ENCODE results near the gene SEMA4A. TPM values are rescaled to one million over a fixed set of nuclear protein-coding genes. Genes with fewer than 3 reads are reported as not detected.

Gene SEMA4A
- 10 to 100 TPM; 23.3 to 37.3 (median 29.5) TPM for polyA plus RNA-seq (ENCODE audit: low read depth in 6 of 6)

GRCh38 chr1:156153362-156153761, at the start of gene SEMA4A:
SEMA4A (plus strand) TSS chr1:156153585; CDS start chr1:156154579, 994 bp downstream.
- no peak for ATAC-seq (ENCODE audit: low read depth in 2 of 2)
- peaks cover 74 to 100% (median 96%) of the 10 kb centered on the region in 3 donors for H3K4me1 Mint-ChIP-seq

GRCh38 chr1:156104065-156104810, 49.1 kb upstream of the SEMA4A start:
- H3K27ac Mint-ChIP-seq = peak overlapping the region; percentile 99 to 100 (median 100)
- H3K4me3 Mint-ChIP-seq = peak overlapping the region; percentile 28 to 83 (median 64)
- peak; percentile 6 to 8 for ATAC-seq (ENCODE audit: low read depth in 2 of 2)
- H3K27me3 Mint-ChIP-seq = peaks cover 4 to 47% (median 19%) of the 10 kb centered on the region in 3 donors
- DNase-seq = peak; percentile 38
- no peaks in the 10 kb centered on the region for H3K36me3 Mint-ChIP-seq
- H3K4me1 Mint-ChIP-seq = peaks cover 20 to 33% (median 32%) of the 10 kb centered on the region in 3 donors
- H3K9me3 Mint-ChIP-seq = no peaks in the 10 kb centered on the region

More at GRCh38 chr1:156153362-156153761, at the start of gene SEMA4A:
- peak within 1 kb of the TSS; percentile 86 to 97 (median 95) for H3K4me3 Mint-ChIP-seq
- no peaks in the 10 kb centered on the region for H3K27me3 Mint-ChIP-seq
- peaks cover 0 to 9% of the 10 kb centered on the region in 2 donors for H3K36me3 Mint-ChIP-seq
- peaks cover 0 to under 1% (median 0%) of the 10 kb centered on the region in 7 donors for H3K9me3 Mint-ChIP-seq
- peak within 1 kb of the TSS; percentile 92 to 99 (median 96) for H3K27ac Mint-ChIP-seq
- DNase-seq = no peak

- H3K27ac Mint-ChIP-seq = peak overlapping the region; percentile 100
- H3K36me3 Mint-ChIP-seq = no peaks in the 10 kb centered on the region
- peaks cover 2 to 46% (median 17%) of the 10 kb centered on the region in 3 donors for H3K27me3 Mint-ChIP-seq
- peaks cover 20 to 33% (median 32%) of the 10 kb centered on the region in 3 donors for H3K4me1 Mint-ChIP-seq
- no peaks in the 10 kb centered on the region for H3K9me3 Mint-ChIP-seq
- no peak for DNase-seq
- H3K4me3 Mint-ChIP-seq = peak overlapping the region; percentile 82 to 93 (median 86)
- no peak for ATAC-seq (ENCODE audit: low read depth in 2 of 2)
Measured at GRCh38 chr1:156104861-156105832, 48.2 kb upstream of the SEMA4A start.

GRCh38 chr1:156106624-156107488, 46.5 kb upstream of the SEMA4A start:
- DNase-seq (no peak), ATAC-seq (ENCODE audit: low read depth in 2 of 2) (no peak)
- Mint-ChIP-seq H3K9me3 (no peaks in the 10 kb centered on the region), H3K36me3 (no peaks in the 10 kb centered on the region), H3K27ac (peak overlapping the region; percentile 100), H3K27me3 (peaks cover 3 to 41% (median 9%) of the 10 kb centered on the region in 3 donors), H3K4me1 (peaks cover 20 to 33% (median 30%) of the 10 kb centered on the region in 3 donors), H3K4me3 (peak overlapping the region; percentile 69 to 92 (median 84))

GRCh38 chr1:156108057-156108456, 45.3 kb upstream of the SEMA4A start:
- peaks cover 20 to 30% (median 29%) of the 10 kb centered on the region in 3 donors for H3K4me1 Mint-ChIP-seq

GRCh38 chr1:156108664-156109241, 44.6 kb upstream of the SEMA4A start:
- no peaks in the 10 kb centered on the region for H3K36me3 Mint-ChIP-seq
- peak overlapping the region in 1 of 8 donors; percentile 22 for H3K4me3 Mint-ChIP-seq
- peak overlapping the region; percentile 75 to 100 (median 100) for H3K27ac Mint-ChIP-seq
- H3K9me3 Mint-ChIP-seq = no peaks in the 10 kb centered on the region
- DNase-seq (no peak), ATAC-seq (ENCODE audit: low read depth in 2 of 2) (no peak)
- peaks cover 7 to 39% (median 22%) of the 10 kb centered on the region in 3 donors for H3K27me3 Mint-ChIP-seq
- peaks cover 17 to 28% (median 26%) of the 10 kb centered on the region in 3 donors for H3K4me1 Mint-ChIP-seq

More at GRCh38 chr1:156108057-156108456, 45.3 kb upstream of the SEMA4A start:
- Mint-ChIP-seq H3K27ac (peak overlapping the region; percentile 100), H3K9me3 (no peaks in the 10 kb centered on the region), H3K4me3 (peak overlapping the region in 2 of 8 donors; percentile 10 to 83), H3K36me3 (no peaks in the 10 kb centered on the region), H3K27me3 (peaks cover 3 to 39% (median 15%) of the 10 kb centered on the region in 3 donors)
- ATAC-seq (ENCODE audit: low read depth in 2 of 2) (no peak), DNase-seq (no peak)

GRCh38 chr1:156110252-156110651, 43.1 kb upstream of the SEMA4A start:
- Mint-ChIP-seq H3K4me1 (peaks cover 20 to 27% (median 20%) of the 10 kb centered on the region in 3 donors), H3K27me3 (peaks cover 19 to 44% (median 37%) of the 10 kb centered on the region in 3 donors)

GRCh38 chr1:156111355-156111962, 41.9 kb upstream of the SEMA4A start:
- no peak overlapping the region for H3K4me3 Mint-ChIP-seq
- no peak for DNase-seq
- peaks cover 0 to 5% of the 10 kb centered on the region in 2 donors for H3K36me3 Mint-ChIP-seq
- no peak for ATAC-seq (ENCODE audit: low read depth in 2 of 2)
- H3K27ac Mint-ChIP-seq = peak overlapping the region in 3 of 6 donors; percentile 70 to 92 (median 88)
- H3K27me3 Mint-ChIP-seq = peaks cover 29 to 56% (median 49%) of the 10 kb centered on the region in 3 donors
- peaks cover 20 to 26% (median 23%) of the 10 kb centered on the region in 3 donors for H3K4me1 Mint-ChIP-seq
- H3K9me3 Mint-ChIP-seq = no peaks in the 10 kb centered on the region

More at GRCh38 chr1:156110252-156110651, 43.1 kb upstream of the SEMA4A start:
- DNase-seq = no peak
- Mint-ChIP-seq H3K9me3 (no peaks in the 10 kb centered on the region), H3K4me3 (no peak overlapping the region), H3K27ac (peak overlapping the region in 3 of 6 donors; percentile 4 to 100 (median 79)), H3K36me3 (no peaks in the 10 kb centered on the region)
- no peak for ATAC-seq (ENCODE audit: low read depth in 2 of 2)

GRCh38 chr1:156112276-156113137, 40.9 kb upstream of the SEMA4A start:
- Mint-ChIP-seq H3K4me3 (peak overlapping the region in 3 of 8 donors; percentile 17 to 53 (median 35)), H3K27ac (peak overlapping the region in 3 of 6 donors; percentile 73 to 92 (median 85)), H3K9me3 (no peaks in the 10 kb centered on the region), H3K4me1 (peaks cover 18 to 22% (median 20%) of the 10 kb centered on the region in 3 donors), H3K27me3 (peaks cover 31 to 62% (median 52%) of the 10 kb centered on the region in 3 donors), H3K36me3 (peaks cover 0 to 8% of the 10 kb centered on the region in 2 donors)
- no peak for ATAC-seq (ENCODE audit: low read depth in 2 of 2)
- no peak for DNase-seq

GRCh38 chr1:156113282-156113950, 40.0 kb upstream of the SEMA4A start:
- Mint-ChIP-seq H3K27ac (peak overlapping the region in 4 of 6 donors; percentile 8 to 92 (median 54)), H3K9me3 (no peaks in the 10 kb centered on the region), H3K4me1 (peaks cover 18 to 22% (median 20%) of the 10 kb centered on the region in 3 donors), H3K36me3 (peaks cover 0 to 8% of the 10 kb centered on the region in 2 donors), H3K27me3 (peaks cover 34 to 71% (median 57%) of the 10 kb centered on the region in 3 donors), H3K4me3 (peak overlapping the region in 6 of 8 donors; percentile 12 to 90 (median 70))
- ATAC-seq (ENCODE audit: low read depth in 2 of 2) (no peak), DNase-seq (no peak)
